K562 (cell line): ENCODE measurements around the gene RNF103. TPM values are rescaled to one million over a fixed set of nuclear protein-coding genes. Genes with fewer than 3 reads are reported as not detected.

ENCODE experiments used
- ARNT ChIP-seq, 2 experiments: fragments of 450-650 bp; IDR thresholded peaks; 2 replicates each; pipeline ENCODE4 v1.6.1; 2016; ENCODE audit warnings: mild to moderate bottlenecking in 1 of 2
- CBX3 ChIP-seq, 2 experiments: IDR thresholded peaks; 1 replicate in 1 of 2; 2 replicates in 1 of 2; pipeline ENCODE4 v1.6.1; 2012; ENCODE audit warnings: inconsistent platforms in 2 of 2, low read length in 2 of 2, borderline replicate concordance in 1 of 2, control low read depth in 1 of 2
- CTBP1 ChIP-seq: fragments of 450-650 bp; IDR thresholded peaks from 2 replicates; pipeline ENCODE4 v1.6.1; 2016; ENCODE audit warnings: borderline replicate concordance
- E2F4 ChIP-seq: sonication (generic); formaldehyde crosslinking; IDR thresholded peaks from 2 replicates; pipeline ENCODE4 v1.8.0; 2022; ENCODE audit warnings: mild to moderate bottlenecking, low read depth, missing genetic modification reagents
- E2F8 ChIP-seq: fragments of 450-650 bp; IDR thresholded peaks from 2 replicates; pipeline ENCODE4 v1.7.1; 2018; ENCODE audit warnings: mild to moderate bottlenecking, low read depth; ENCODE audit not compliant: partially characterized antibody
- FOXA3 ChIP-seq, 2 experiments: fragments of 450-650 bp in 1 of 2; sonication (generic) in 1 of 2; formaldehyde crosslinking; IDR thresholded peaks in 1 of 2; conservative IDR thresholded peaks in 1 of 2; 2 replicates each; pipeline versions ENCODE4 v1.4.0 to v1.8.0; 2020 to 2022; ENCODE audit warnings: mild to moderate bottlenecking in 2 of 2, missing genetic modification reagents in 1 of 2
- FOXM1 ChIP-seq, 2 experiments: fragments of 450-650 bp in 1 of 2; sonication (generic) in 1 of 2; formaldehyde crosslinking in 1 of 2; IDR thresholded peaks; 2 replicates each; pipeline versions ENCODE4 v1.6.1 to v1.9.0; 2017 to 2022; ENCODE audit warnings: low read depth in 2 of 2, mild to moderate bottlenecking in 2 of 2, missing genetic modification reagents in 1 of 2, moderate library complexity in 1 of 2
- GTF2E2 ChIP-seq: fragments of 200-800 bp; sonication (Bioruptor generic); IDR thresholded peaks from 2 replicates; pipeline ENCODE4 v1.6.1; 2016; ENCODE audit warnings: missing genetic modification characterization, missing compliant biosample characterization
- HES1 ChIP-seq: fragments of 450-650 bp; IDR thresholded peaks from 2 replicates; pipeline ENCODE4 v1.6.1; 2016; ENCODE audit warnings: low read depth, mild to moderate bottlenecking, moderate library complexity
- ILK ChIP-seq: fragments of 450-650 bp; IDR thresholded peaks from 2 replicates; pipeline ENCODE4 v1.6.1; 2016; ENCODE audit warnings: missing genetic modification characterization, low read depth, mild to moderate bottlenecking, missing compliant biosample characterization, moderate library complexity, borderline replicate concordance
- MECOM ChIP-seq: fragments of 250-450 bp; sonication (Bioruptor Pico); IDR thresholded peaks from 2 replicates; pipeline ENCODE4 v1.8.0; 2022; ENCODE audit warnings: inconsistent platforms
- NFRKB ChIP-seq: fragments of 450-650 bp; IDR thresholded peaks from 2 replicates; pipeline ENCODE4 v1.6.1; 2016; ENCODE audit warnings: low read depth
- SIRT6 ChIP-seq: IDR thresholded peaks from one replicate; pipeline ENCODE4 v1.6.1; 2012; ENCODE audit warnings: low read depth, mild to moderate bottlenecking, control low read depth, inconsistent platforms, low read length, moderate library complexity
- STAG1 ChIP-seq: sonication (generic); formaldehyde crosslinking; IDR thresholded peaks from 2 replicates; pipeline ENCODE4 v1.5.0; 2020; ENCODE audit warnings: missing genetic modification reagents, borderline replicate concordance
- TAF1 ChIP-seq: IDR thresholded peaks from 2 replicates; pipeline ENCODE4 v1.6.1; 2011; ENCODE audit warnings: mild to moderate bottlenecking, low read length, moderate library complexity; ENCODE audit not compliant: insufficient read depth, control insufficient read depth, severe bottlenecking; ENCODE audit errors: extremely low read depth
- UBTF ChIP-seq, 2 experiments: IDR thresholded peaks; 2 replicates each; pipeline ENCODE4 v1.6.1; 2012; ENCODE audit warnings: improper control_type of control experiment in 2 of 2, low read depth in 2 of 2, low read length in 2 of 2, borderline replicate concordance in 1 of 2
- ZNF639 ChIP-seq, 2 experiments: fragments of 200-800 bp in 1 of 2; sonication (Bioruptor generic) in 1 of 2; sonication (generic) in 1 of 2; formaldehyde crosslinking in 1 of 2; IDR thresholded peaks in 1 of 2; conservative IDR thresholded peaks in 1 of 2; 2 replicates each; pipeline versions ENCODE4 v1.5.0 to v1.6.1; 2016 to 2020; ENCODE audit warnings: missing compliant biosample characterization in 1 of 2, missing genetic modification characterization in 1 of 2, missing genetic modification reagents in 1 of 2
- ZNF699 ChIP-seq: fragments of 250-450 bp; sonication (Bioruptor Pico); IDR thresholded peaks from 2 replicates; pipeline ENCODE4 v1.8.0; 2021; ENCODE audit warnings: mild to moderate bottlenecking, moderate library complexity; ENCODE audit not compliant: insufficient replicate concordance
- polyA plus RNA-seq, 8 experiments: library from polyadenylated mRNA; depleted of rRNA in 4 of 8; stranded (reverse) in 5 of 8; unstranded in 3 of 8; fragments of >200 nt; fragmentation: Nextera tagmentation in 2 of 8; fragmentation: Illumina TruSeq in 1 of 8; extraction: Ambion mirVana in 2 of 8; extraction: Trizol in 1 of 8; gene quantifications; 2 replicates each; pipeline versions ENCODE4 v1.2.1 to v1.2.3, GENCODE V29; 2011 to 2014; ENCODE audit warnings: inconsistent platforms in 1 of 8, missing spikeins in 1 of 8
- total RNA-seq, 7 experiments: library from RNA; depleted of rRNA in 6 of 7; stranded (reverse); fragments of >200 nt in 6 of 7; fragmentation: Illumina TruSeq in 2 of 7; extraction: Trizol in 2 of 7; gene quantifications; 2 replicates each; pipeline versions ENCODE4 v1.2.1 to v1.2.3, GENCODE V29; 2011 to 2021; ENCODE audit warnings: low replicate concordance in 1 of 7

Gene RNF103
- total and polyA plus RNA-seq, 9 of the 15 experiments (the other 6 are each of a cell fraction or from before 2014, with no cell fraction given), result 1.2 to 6.8 (median 4.6) TPM

GRCh38 chr2:86563650-86564061 lies 60.0 kb downstream of the RNF103 start (continued):
- no peak for TF ChIP-seq UBTF (IDR thresholded peaks at IDR 0.05; ENCODE audit: borderline replicate concordance in 1 of 2, low read depth in 2 of 2, low read length in 2 of 2)
- TF ChIP-seq CBX3 (IDR thresholded peaks at IDR 0.05; ENCODE audit: borderline replicate concordance in 1 of 2, low read length in 2 of 2), result peak in 1 of 2 experiments; percentile 11; a peak in 2 of 3 replicates
- TF ChIP-seq SIRT6, result no peak
- peak; percentile 72; the same call in 1 of the 2 replicates for TF ChIP-seq MECOM (CRISPR knock-in tag)
- TF ChIP-seq E2F4 (CRISPR knock-in tag), result no peak
- TF ChIP-seq CTBP1, result no peak
- no peak for TF ChIP-seq TAF1
- TF ChIP-seq ZNF639 (CRISPR knock-in tag; conservative IDR thresholded peaks at IDR 0.05 in 1 of 2, IDR thresholded peaks at IDR 0.05 in 1 of 2), result peak in 1 of 2 experiments; percentile 74; a peak in 1 of 4 replicates
- peak; percentile 16 for TF ChIP-seq E2F8
- TF ChIP-seq NFRKB, result peak; percentile 54
- TF ChIP-seq ZNF699 (CRISPR knock-in tag), result no peak
- TF ChIP-seq FOXM1 (IDR thresholded peaks at IDR 0.05; ENCODE audit: low read depth), result no peak
- no peak for TF ChIP-seq FOXM1 (CRISPR knock-in tag; IDR thresholded peaks at IDR 0.05; ENCODE audit: low read depth)
- no peak for TF ChIP-seq HES1
- no peak for TF ChIP-seq FOXA3 (CRISPR knock-in tag; conservative IDR thresholded peaks at IDR 0.05 in 1 of 2, IDR thresholded peaks at IDR 0.05 in 1 of 2)
- no peak for TF ChIP-seq ILK (tag)
- TF ChIP-seq GTF2E2 (tag), result no peak
- TF ChIP-seq STAG1 (CRISPR knock-in tag), result no peak
- TF ChIP-seq ARNT (IDR thresholded peaks at IDR 0.05), result peak in 1 of 2 experiments; percentile 17; a peak in 1 of 4 replicates
